DMS 273 (cell line): ENCODE results near the gene BCAP29.

Experiments
- DNase-seq: peaks from one replicate; lab custom pipeline; 2025; ENCODE audit not compliant: unreplicated experiment; lab: John Stamatoyannopoulos, UW

BCAP29 gene

DNA sequence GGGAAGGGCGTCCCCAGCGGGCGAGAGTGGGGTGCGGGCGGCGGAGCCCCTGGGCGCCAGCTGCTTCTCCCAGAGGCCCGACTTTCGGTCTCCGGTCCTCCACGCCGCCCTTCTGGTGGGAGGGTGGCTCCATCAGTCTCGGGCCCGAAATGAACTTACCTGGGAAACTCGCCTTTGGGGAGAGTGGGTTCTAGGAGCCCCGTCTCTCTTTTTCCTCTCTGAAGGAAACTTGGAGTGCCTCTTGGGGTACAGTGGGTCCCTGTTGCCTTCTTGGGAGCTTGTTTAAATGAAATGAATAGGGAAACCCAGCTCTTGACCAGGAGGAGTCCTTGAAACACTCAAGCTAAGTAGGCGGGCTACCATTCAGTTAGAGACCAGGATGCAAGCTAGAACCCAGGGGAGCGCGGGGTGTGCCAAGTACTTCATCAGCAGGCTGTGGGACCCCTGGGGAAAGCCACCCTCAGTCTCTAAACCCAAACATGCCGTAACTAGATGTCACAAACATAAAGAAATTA, 81.9 kb downstream of the BCAP29 start:
- DNase-seq, result no peak

DNA sequence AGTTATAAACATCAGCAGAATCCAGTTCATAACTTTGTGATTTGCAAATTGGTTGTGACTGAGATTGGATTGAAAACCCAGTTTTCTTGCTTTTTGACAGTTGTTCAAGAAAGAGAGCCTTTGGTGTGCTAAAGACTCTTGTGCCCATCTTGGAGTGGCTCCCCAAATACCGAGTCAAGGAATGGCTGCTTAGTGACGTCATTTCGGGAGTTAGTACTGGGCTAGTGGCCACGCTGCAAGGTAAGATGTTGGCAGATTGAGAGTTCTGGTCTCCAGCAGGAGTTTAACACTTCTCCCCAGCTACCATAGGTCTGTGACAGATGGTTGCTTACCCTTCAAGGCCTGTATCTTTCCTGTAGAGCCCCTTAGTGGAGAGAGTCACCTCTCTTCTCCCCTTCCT, 83.2 kb downstream of the BCAP29 start:
- DNase-seq, result peak; percentile 38

- no peak for DNase-seq
Observed at GRCh38 chr7:107666790-107667189, 86.7 kb downstream of the BCAP29 start.

GRCh38 chr7:107667341-107667740, 87.3 kb downstream of the BCAP29 start:
- no peak for DNase-seq

DNA sequence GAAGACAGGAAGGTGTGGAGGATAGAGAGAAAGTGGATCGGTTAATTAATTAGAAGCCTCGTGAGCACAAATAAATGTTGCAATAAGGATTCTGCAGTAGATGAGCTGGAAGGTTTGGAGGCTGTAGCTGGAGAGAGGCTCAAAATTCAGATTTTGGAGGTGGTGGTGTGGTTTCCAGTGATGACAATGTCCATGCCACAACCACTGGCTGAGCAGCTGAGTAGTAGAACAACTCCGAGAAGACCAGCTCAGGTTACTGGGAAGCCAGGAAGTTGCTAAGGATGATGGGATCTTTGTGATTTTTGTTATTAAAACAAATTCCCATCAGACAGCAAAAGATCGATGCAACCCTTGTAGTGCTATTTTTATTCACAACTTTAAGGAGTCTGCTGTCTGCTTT, 88.2 kb downstream of the BCAP29 start:
- DNase-seq, result no peak
